ENCODE results near the gene CARD6.
A peak's percentile ranks its signal among the peaks of the same experiment; 100 is the strongest.
"Not testable (repeated sequence)": the region's sequence is repeated elsewhere in the genome, so short reads cannot be mapped to it uniquely, and the experiment has no call there.

Gene CARD6, protein sequence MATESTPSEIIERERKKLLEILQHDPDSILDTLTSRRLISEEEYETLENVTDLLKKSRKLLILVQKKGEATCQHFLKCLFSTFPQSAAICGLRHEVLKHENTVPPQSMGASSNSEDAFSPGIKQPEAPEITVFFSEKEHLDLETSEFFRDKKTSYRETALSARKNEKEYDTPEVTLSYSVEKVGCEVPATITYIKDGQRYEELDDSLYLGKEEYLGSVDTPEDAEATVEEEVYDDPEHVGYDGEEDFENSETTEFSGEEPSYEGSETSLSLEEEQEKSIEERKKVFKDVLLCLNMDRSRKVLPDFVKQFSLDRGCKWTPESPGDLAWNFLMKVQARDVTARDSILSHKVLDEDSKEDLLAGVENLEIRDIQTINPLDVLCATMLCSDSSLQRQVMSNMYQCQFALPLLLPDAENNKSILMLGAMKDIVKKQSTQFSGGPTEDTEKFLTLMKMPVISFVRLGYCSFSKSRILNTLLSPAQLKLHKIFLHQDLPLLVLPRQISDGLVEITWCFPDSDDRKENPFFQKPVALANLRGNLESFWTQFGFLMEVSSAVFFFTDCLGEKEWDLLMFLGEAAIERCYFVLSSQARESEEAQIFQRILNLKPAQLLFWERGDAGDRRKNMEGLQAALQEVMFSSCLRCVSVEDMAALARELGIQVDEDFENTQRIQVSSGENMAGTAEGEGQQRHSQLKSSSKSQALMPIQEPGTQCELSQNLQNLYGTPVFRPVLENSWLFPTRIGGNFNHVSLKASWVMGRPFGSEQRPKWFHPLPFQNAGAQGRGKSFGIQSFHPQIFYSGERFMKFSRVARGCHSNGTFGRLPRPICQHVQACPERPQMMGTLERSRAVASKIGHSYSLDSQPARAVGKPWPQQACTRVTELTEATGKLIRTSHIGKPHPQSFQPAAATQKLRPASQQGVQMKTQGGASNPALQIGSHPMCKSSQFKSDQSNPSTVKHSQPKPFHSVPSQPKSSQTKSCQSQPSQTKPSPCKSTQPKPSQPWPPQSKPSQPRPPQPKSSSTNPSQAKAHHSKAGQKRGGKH

DNA sequence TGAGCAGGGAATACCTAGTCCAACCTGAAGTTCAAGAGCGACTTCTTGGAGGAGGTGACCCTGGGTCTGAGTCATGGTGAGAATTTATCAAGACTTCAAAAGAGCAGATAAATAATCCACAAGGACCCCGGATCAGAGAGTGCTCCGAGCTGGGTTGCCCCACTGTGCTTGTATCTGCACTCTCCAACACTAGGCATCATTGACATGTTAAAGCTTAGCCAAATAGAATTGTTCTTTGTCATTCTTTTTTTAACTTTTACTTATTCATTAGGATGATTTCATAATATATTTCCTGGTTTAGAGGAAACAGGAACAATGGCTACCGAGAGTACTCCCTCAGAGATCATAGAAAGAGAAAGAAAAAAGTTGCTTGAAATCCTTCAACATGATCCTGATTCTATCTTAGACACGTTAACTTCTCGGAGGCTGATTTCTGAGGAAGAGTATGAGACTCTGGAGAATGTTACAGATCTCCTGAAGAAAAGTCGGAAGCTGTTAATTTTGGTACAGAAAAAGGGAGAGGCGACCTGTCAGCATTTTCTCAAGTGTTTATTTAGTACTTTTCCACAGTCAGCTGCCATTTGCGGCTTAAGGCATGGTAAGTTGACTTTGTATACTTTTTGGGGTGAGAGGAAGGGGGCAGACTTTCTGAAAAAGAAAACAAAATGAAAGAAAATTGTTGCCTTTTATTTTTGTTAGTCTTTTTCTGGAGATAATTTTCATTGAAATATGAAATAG lies at the start of gene CARD6:
CARD6 (plus strand) TSS at position 300 of the 738 bp plus-strand sequence; CDS start at position 316, 16 bp downstream.
- DNase-seq (no peak), ATAC-seq (peak; percentile 50)

DNA sequence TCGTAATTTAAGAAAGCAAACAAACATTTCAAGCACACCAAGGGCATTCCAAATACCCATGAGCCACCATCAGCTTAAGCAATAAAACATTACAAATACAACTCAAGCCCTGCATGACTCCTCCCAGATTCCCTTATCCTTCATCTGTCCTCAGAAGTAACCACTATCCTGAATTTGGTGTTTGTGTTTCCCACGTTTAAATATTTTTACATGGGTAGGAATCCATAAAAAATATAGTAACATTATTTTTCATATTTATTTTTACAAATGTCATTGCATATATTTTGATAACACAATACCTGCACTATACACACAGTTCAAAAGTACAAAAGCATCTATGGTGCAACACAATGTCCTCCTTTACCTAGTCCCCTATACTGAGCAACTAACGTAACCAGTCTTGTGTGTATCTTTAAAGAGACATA lies 49.4 kb upstream of the CARD6 start:
- DNase-seq (no peak), ATAC-seq (no peak)

DNA sequence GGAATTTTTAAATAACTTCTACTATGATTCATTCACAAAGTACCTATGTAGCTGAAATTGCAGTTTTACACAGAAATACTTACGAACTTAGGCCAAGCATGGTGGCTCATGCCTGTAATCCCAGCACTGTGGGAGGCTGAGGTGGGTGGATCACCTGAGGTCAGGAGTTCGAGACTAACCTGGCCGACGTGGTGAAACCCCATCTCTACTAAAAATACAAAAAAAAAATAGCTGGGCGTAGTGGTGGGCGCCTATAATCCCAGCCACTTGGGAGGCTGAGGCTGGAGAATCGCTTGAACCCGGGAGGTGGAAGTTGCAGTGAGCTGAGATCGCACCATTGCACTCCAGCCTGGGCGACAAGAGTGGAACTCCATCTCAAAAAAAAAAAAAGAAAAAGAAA lies 48.5 kb upstream of the CARD6 start:
- DNase-seq, ATAC-seq: not testable (repeated sequence)

DNA sequence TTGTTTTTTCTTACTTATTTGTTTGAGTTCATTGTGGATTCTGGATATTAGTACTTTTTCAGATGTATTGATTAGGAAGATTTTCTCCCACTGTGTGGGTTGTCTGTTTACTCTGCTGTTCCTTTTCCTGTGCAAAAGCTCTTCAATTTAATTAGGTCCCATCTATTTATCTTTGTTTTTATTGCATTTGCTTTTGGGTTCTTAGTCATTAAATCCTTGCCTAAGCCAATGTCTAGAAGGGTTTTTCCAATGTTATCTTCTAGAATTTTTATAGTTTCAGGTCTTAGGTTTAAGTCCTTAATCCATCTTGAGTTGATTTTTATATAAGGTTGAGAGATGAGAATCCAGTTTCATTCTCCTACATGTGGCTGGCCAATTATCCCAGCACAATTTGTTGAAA lies 46.8 kb upstream of the CARD6 start:
- not testable (repeated sequence) for ATAC-seq, DNase-seq

DNA sequence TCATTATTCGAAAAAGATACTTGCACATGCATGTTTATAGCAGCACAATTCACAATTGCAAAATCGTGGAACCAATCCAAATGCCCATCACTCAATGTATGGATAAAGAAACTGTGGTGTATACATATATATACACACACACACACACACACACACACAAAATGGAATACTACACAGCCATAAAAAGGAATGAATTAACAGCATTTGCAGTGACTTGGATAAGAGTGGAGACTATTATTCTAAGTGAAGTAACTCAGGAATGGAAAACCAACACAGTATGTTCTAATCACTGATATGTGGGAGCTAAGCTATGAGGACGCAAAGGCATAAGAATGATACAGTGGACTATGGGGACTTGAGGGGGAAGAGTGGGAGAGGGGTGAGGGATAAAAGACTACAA lies 46.3 kb upstream of the CARD6 start:
- not testable (repeated sequence) for ATAC-seq, DNase-seq

DNA sequence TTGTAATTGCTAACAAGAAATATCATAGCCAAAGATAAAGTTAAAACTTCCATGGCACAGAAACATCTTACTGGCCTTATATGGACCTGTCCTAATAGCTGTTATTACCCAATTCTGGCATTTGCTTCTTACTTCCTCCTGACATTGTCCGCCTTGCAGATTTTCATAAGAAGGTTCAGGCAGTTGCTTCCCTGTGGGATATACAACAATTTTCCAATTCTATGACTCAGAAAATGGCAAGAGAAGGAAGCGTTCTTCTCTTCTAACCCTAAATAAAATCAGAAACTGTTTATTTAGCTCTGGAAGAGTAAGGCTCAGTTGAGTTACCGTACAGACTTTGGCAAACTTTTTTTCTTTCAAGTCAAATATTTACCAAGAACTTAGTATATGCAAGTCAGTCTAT lies 44.7 kb upstream of the CARD6 start:
- DNase-seq, result no peak
- ATAC-seq, result no peak

DNA sequence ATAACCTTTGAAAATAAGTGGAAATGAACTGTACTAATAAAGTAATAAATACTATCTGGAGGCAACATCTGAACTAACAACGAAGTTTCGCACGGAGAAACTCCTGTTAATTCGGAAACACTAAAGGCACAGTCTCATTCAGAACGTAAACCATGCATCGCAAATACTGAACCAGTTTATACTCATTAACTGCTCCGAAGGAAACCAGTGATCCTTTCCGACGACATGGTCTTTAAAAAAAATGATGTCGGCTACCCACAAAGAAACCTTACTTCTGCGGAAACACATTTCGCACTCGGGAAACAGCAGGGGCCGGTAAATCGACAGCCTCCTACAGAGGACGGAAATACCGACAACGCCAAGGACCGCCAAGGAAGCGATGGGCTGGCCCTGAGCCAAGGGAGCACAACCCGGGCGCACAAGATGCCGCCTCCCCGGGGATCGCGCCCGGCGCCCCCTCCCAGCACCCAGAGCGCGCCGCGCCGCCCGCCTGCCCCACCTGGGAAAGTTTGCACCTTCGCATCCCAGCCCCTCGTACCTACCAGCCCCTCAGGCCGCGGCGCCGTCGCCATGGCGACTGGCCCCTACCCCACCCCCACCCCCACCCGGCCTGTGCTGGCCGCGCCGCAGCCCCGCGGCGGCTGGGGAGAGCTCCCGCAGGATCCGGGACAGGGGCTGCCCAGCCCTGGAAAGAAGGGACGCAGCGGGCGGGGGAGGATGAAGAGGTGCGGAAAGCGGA lies 43.7 kb upstream of the CARD6 start:
- DNase-seq (peak; percentile 82), ATAC-seq (peak; percentile 58)

DNA sequence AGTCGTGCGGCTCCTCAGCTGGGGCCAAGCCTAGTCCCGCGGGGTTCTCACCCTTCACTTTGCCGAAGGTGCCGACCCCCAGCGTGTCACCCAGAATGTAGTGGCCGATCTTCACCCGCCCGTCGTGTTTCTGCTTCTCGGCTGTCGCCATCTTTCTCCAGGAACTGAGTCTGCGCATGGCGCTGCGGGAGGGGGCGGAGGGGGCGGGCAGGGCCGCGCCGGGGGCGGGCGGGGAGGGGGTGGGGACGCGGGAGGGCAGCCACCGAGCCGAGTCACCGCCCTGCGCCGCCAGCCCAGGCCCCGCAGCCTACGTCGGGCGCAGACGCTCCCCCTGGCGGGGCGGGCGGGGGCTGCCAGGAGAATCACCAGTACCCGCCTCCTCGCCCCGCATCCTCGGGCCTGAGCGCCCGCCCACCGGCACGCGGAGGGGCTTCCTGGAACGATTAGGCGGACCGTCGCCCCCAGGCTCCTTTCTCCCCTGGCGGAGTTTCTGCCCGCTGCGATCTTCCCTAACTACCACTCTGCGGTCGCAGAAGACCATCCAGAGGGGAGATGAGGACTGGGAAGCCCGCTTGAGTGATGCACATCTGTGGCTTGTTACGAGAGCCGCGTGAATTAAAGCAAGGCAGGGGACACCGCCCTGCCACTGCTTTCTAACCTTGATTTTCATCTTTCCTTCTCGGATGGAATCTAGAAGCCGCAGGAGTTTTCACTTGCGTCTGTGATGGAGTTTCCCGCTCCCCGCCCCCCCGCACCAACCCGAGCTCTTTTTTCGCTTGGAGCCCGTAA lies 43.0 kb upstream of the CARD6 start, which contains the start of gene PRKAA1:
PRKAA1 (minus strand) TSS at position 363 of the 789 bp plus-strand sequence; CDS start at position 178, 185 bp downstream.
- ATAC-seq (peak; percentile 92), DNase-seq (peak; percentile 90)

DNA sequence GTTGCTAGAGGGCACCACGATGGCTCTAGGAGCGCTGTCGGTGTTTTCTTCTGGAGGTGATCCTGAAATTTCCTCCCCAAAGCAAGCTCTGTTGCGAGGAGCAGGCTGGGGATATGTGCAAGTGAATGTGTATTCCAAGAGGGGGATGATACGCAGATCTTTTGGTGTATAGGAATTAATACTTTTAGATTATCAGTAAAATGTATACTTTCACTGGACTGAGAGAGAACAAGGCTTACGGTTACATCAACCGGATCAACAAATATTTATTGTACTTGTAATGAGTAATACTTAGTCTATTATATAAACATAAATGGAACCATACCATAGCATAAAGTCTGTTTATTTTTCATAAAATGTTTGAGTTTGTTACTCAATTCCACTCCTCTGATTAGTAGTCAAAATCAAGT lies 42.4 kb upstream of the CARD6 start:
- DNase-seq (no peak), ATAC-seq (no peak)

DNA sequence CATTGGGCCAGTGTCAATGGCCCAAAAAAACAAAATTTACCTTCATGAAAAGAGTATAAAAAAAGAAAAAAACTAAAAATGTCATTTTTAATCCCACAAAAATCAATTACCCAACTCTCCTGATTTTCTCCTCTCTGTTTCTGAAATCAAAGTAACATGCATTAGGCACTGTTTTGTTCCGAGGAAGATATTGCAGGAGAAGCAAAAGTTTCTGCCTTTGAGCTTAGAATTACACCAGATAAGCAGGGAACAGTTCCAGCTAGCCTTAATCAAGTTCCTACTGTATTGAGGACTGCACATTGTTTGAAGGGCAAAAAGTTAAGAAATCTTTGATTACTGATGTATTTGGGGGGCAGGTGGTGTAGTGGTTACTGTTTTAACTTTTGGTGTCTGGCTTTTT lies 41.9 kb upstream of the CARD6 start:
- DNase-seq (no peak), ATAC-seq (no peak)

DNA sequence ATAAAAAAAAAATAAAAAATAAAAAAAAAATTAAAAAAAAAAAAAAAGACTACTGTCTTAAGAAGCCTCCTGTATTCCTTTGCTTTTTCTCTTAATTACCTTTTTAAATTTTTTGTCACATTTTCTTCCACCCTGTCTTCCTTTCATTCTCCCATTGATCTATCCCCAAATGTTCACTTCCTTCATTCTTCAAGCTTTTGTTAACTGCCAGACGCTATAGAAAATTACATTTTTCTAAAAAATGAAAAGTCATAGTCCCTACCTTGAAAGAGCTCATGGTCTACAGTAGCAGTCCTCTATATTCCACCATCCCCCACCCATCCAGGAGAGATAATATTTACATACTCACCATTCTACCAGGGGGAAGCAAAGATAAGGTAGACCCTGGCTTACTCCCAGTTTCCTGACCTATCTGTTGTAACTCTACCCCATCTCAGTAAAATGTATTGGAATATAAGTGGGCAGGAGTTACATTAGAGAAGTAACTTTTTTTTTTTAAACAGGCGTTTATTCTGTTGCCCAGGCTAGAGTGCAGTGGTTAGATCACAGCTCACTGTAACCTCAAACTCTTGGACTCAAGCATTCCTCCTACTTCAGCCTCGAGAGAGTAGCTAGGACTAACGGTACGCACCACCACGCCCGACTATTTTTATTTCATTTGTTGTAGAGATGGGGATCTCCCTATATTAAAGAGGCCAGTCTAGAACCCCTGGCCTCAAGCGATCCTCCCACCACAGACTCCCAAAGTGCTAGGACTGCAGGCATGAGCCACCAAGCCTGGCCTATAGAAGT lies 39.2 kb upstream of the CARD6 start:
- no peak for ATAC-seq

DNA sequence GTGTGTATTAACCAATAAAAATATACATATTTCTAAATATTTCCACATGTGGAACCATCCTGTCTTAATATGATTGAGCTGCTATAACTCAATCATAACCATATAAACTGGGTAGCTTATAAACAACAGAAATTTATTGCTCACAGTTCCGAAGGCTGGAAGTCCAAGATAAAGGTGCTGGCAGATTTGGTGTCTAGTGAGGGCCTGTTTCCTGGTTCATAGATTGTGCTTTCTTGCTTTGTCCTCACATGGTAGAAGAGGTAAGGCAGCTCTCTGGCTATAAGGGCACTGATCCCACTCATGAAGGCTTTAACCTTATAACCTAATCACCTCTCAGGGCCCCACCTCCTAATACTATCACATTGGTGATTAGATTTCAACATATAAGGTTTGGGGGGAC lies 29.0 kb upstream of the CARD6 start:
- DNase-seq, result no peak
- no peak for ATAC-seq

More for the DNA sequence above, 39.2 kb upstream of the CARD6 start:
- no peak for DNase-seq

DNA sequence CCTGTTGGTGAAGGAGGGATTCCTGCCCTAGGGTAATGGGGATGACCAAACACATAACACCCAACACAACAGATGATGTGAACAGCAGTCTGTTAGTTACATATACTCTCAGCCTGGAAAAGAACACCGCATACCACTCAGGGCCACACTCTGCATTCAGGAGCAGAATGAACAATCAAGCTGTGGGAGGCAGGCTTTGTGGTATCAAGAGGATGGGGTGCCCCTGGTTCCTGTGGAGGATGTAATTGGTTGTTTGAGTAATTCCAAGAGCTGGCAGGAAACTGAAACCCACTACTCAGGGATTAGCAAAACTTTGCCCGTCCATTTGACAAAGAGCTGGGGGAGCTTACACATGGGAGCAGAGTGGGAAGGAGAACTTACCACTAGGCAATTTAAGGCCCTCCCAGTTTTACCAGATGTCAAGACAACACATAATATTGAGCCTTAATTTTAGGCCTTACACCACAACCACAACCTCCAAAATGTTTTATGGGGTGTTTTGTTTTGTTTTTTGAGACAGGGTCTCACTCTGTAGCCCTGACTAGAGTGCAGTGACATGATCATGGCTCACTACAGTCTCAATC lies 27.4 kb upstream of the CARD6 start:
- ATAC-seq (peak; percentile 93), DNase-seq (no peak)

DNA sequence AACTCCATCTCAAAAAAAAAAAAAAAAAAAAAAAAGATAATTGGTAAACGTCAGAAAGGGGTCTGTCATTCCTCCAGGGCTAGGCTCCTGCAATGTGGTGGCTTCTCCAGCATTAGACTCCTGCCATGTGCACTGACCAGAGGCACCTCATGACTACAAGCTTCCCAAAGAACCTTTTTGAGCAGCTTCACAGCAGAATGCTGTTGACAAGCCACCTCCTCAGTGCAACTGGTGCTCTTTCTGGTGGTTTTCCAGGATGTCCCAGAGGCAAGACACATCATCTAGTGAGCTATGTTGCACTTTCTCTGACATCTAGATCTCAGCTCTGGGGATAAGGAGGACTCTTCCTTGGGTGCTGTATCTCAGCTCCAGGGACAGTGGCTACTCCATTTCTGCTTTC lies 17.7 kb upstream of the CARD6 start:
- DNase-seq, result no peak
- ATAC-seq, result no peak

DNA sequence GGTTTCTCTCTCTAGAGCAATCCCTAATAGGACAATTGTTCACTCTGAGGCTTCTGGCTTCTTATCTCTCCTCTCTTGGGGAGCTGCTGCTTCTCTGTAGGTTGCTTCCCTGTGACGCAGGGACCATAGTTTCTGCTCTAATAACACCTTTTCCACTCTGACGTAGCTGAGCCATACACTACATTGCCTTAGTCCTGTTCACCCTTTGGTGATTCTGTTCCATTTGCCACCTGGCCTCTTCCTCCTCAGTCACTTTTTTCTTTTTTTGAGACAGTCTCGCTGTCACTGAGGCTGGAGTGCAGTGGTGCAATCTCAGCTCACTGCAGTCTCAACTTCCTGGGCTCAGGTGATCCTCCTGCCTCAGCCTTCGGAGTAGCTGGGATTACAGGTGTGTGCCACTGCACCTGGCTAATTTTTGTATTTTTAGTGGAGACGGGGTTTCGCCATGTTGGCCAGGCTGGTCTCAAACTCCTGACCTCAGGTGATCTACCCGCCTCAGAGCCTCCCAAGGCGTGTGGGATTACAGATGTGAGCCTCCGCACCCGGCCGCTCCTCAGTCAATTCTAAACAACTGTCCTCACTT lies 15.6 kb upstream of the CARD6 start:
- peak; percentile 11 for ATAC-seq

DNA sequence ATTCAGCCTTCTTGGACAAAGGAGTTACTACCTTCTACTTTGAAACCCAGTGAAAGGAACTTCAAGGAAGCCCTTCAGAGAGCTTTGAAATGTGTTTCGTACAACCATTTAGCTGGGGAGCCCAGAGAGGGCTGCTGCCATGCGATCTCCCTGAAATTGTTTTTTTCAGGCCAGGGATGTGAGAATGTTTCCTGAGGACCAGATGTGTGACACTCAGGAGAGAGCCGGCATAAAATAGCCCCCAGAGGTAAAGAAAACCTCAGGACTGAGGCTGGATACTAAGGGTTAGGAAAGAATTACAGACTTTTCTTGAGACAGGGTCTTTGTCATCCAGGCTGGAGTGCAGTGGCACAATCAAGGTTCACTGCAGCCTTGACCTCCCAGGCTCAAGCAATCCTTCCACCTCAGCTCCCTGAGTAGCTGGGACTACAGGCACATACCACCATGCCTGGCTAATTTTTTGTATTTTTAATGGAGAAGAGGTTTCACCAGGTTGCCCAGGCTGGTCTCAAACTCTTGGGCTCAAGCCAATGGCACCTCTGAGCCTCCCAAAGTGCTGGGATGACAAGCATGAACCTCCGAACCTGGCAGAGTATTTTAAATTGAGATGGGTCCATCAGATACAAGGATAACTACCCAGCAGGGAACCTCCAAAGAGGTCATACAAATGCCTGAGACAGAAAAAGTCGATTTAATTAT lies 14.5 kb upstream of the CARD6 start:
- no peak for DNase-seq
- no peak for ATAC-seq

More for the DNA sequence above, 15.6 kb upstream of the CARD6 start:
- not testable (repeated sequence) for DNase-seq

DNA sequence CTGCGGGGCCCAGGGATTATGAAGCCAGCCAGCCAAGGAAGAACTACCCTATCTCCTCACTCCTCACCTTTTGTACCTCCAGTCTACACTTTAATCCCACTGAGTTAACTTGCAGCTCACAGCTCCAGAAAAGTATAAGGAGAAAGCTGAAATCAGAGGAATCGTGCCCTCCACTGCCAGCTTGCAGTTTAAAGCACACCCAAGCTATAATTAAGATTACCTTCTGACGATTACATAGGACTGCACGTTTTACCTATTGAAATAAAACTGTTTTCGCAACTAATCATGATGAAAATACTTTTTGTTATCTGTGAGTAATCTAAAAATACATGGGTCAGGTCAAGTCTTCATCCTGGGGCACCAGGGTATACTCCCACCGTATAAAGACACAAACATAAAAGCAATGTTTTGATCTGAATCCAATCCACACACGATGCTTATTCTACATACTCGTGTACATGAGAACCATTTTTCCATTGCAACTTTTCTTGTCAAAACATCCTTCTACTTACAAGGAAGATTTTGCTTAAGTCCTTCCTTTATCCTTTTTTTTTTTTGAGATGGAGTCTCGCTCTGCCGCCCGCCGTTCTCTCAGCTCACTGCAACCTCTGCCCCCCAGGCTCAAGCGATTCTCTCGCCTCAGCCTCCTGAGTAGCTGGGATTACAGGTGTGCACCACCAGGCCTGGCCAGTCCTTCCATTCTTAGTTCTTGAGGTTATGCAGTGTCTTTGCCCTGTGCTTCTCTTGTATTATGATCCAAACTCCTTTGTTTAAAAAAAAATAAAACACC lies 13.8 kb upstream of the CARD6 start:
- ATAC-seq (no peak), DNase-seq (no peak)

Data from stimulated activated naive CD8-positive, alpha-beta T cell treated with anti-CD3 and anti-CD28 coated beads, Interleukin-15, Interleukin-2, amounts not matched to agents 100 U/mL and 50 U/mL, for 24 hours (primary cell).